ENCODE data around the gene C6orf47. TPM values are rescaled to one million over a fixed set of nuclear protein-coding genes. Genes with fewer than 3 reads are reported as not detected.

The C6orf47 gene
- polyA plus RNA-seq, 1 donor from 2014 or later = 17.2 TPM

- H3K79me2 ChIP-seq (replicated peaks; ENCODE audit: insufficient read depth, low read length) = peaks cover 3% of the 10 kb centered on the region
- no peaks in the 10 kb centered on the region for H3K9me3 ChIP-seq (ENCODE audit: low read length)
- H3K4me2 ChIP-seq (ENCODE audit: low read length) = no peak overlapping the region
- TF ChIP-seq TAF1 (IDR thresholded peaks at IDR 0.05; ENCODE audit: low read depth) (no peak), CTCF (IDR thresholded peaks at IDR 0.05; ENCODE audit: poor library complexity, severe bottlenecking) (no peak), EZH2 (IDR thresholded peaks at IDR 0.05; ENCODE audit: borderline replicate concordance, insufficient read depth, low read length, poor library complexity, severe bottlenecking) (no peak), MXI1 (conservative IDR thresholded peaks at IDR 0.05; ENCODE audit: poor library complexity, severe bottlenecking) (no peak), SMC3 (conservative IDR thresholded peaks at IDR 0.05; ENCODE audit: poor library complexity) (no peak), POLR2AphosphoS5 (IDR thresholded peaks at IDR 0.05) (no peak), RAD21 (conservative IDR thresholded peaks at IDR 0.05) (no peak), REST (IDR thresholded peaks at IDR 0.05; ENCODE audit: borderline replicate concordance) (no peak)
- no peaks in the 10 kb centered on the region for H3K27me3 ChIP-seq (ENCODE audit: insufficient read depth, low read depth, low read length)
- H3K4me3 ChIP-seq (ENCODE audit: low read length) = no peak overlapping the region
- no peaks in the 10 kb centered on the region for H3K36me3 ChIP-seq (ENCODE audit: insufficient read depth, low read length)
- no peak overlapping the region for H3K27ac ChIP-seq (ENCODE audit: low read length)
- no peak overlapping the region for H2AFZ ChIP-seq (ENCODE audit: low read depth, low read length)
- no peaks in the 10 kb centered on the region for H4K20me1 ChIP-seq (ENCODE audit: insufficient read depth)
- H3K9me2 ChIP-seq (ENCODE audit: insufficient read depth, low read length) = no peaks in the 10 kb centered on the region
- H3K9ac ChIP-seq (ENCODE audit: low read length) = no peak overlapping the region
- H3F3A ChIP-seq (ENCODE audit: insufficient read depth, low read length, poor library complexity, severe bottlenecking) = no peaks in the 10 kb centered on the region
These were observed 16.6 kb downstream of the C6orf47 start for GRCh38 chr6:31643818-31644454.

GRCh38 chr6:31642798-31643570, 17.6 kb downstream of the C6orf47 start:
- Histone ChIP-seq H3K9me3 (ENCODE audit: low read length) (no peaks in the 10 kb centered on the region), H3K9ac (ENCODE audit: low read length) (no peak overlapping the region), H3K36me3 (ENCODE audit: insufficient read depth, low read length) (no peaks in the 10 kb centered on the region), H3K4me2 (ENCODE audit: low read length) (no peak overlapping the region), H3K9me2 (ENCODE audit: insufficient read depth, low read length) (no peaks in the 10 kb centered on the region), H3K4me3 (ENCODE audit: low read length) (no peak overlapping the region), H3K27ac (ENCODE audit: low read length) (no peak overlapping the region), H3F3A (ENCODE audit: insufficient read depth, low read length, poor library complexity, severe bottlenecking) (no peaks in the 10 kb centered on the region), H3K27me3 (ENCODE audit: insufficient read depth, low read depth, low read length) (no peaks in the 10 kb centered on the region), H4K20me1 (ENCODE audit: insufficient read depth) (no peaks in the 10 kb centered on the region), H2AFZ (ENCODE audit: low read depth, low read length) (no peak overlapping the region), H3K79me2 (replicated peaks; ENCODE audit: insufficient read depth, low read length) (no peaks in the 10 kb centered on the region)
- TF ChIP-seq SMC3 (conservative IDR thresholded peaks at IDR 0.05; ENCODE audit: poor library complexity) = no peak
- TF ChIP-seq TAF1 (IDR thresholded peaks at IDR 0.05; ENCODE audit: low read depth) = no peak
- no peak for TF ChIP-seq REST (IDR thresholded peaks at IDR 0.05; ENCODE audit: borderline replicate concordance)
- TF ChIP-seq EP300 (conservative IDR thresholded peaks at IDR 0.05; ENCODE audit: poor library complexity, severe bottlenecking) = no peak
- no peak for TF ChIP-seq MXI1 (conservative IDR thresholded peaks at IDR 0.05; ENCODE audit: poor library complexity, severe bottlenecking)
- no peak for TF ChIP-seq CTCF (IDR thresholded peaks at IDR 0.05; ENCODE audit: poor library complexity, severe bottlenecking)
- no peak for TF ChIP-seq POLR2AphosphoS5 (IDR thresholded peaks at IDR 0.05)
- no peak for TF ChIP-seq RAD21 (conservative IDR thresholded peaks at IDR 0.05)
- TF ChIP-seq EZH2 (IDR thresholded peaks at IDR 0.05; ENCODE audit: borderline replicate concordance, insufficient read depth, low read length, poor library complexity, severe bottlenecking) = no peak

Measured in neural cell (in vitro differentiated cells).